22Rv1 (cell line): ENCODE results near the gene TBC1D1.

ENCODE experiments used
- ZFX ChIP-seq: fragments of 450-650 bp; IDR thresholded peaks from 2 replicates; pipeline ENCODE4 v1.6.1; 2017; ENCODE audit warnings: antibody characterized with exemption, borderline replicate concordance
- TF ChIP-seq, protein P1 (sequence below): fragments of 450-650 bp; IDR thresholded peaks from 2 replicates; pipeline ENCODE4 v1.5.1; 2017; ENCODE audit warnings: mild to moderate bottlenecking

DNA sequence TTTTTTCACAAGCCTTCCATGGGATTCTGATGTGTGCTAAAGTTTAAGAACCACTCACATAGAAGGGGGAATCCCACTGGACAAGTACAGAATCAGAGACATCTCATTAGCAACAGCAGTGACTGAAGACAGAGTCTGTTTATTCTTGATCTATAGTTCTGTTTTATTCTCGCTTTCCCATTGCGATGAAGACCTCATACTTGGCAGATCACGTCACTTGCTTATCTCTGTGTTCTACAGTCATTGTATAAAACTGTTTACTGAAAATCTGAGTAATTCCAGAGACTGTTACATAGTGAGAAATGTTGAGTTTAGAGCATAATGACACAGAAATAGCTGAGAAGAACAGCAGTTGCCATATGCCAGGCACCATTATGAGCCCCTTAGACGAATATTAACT lies 254.9 kb downstream of the TBC1D1 start:
- no peak for TF ChIP-seq ZFX
- TF ChIP-seq, protein P1, sequence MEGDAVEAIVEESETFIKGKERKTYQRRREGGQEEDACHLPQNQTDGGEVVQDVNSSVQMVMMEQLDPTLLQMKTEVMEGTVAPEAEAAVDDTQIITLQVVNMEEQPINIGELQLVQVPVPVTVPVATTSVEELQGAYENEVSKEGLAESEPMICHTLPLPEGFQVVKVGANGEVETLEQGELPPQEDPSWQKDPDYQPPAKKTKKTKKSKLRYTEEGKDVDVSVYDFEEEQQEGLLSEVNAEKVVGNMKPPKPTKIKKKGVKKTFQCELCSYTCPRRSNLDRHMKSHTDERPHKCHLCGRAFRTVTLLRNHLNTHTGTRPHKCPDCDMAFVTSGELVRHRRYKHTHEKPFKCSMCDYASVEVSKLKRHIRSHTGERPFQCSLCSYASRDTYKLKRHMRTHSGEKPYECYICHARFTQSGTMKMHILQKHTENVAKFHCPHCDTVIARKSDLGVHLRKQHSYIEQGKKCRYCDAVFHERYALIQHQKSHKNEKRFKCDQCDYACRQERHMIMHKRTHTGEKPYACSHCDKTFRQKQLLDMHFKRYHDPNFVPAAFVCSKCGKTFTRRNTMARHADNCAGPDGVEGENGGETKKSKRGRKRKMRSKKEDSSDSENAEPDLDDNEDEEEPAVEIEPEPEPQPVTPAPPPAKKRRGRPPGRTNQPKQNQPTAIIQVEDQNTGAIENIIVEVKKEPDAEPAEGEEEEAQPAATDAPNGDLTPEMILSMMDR, result no peak
